HEK293T (cell line): ENCODE data around the gene MYBL2.

Experiments used
- CTCF ChIA-PET: fragments of 350-600 bp; formaldehyde crosslinking; extraction: SDS; loops from one replicate; lab custom pipeline; 2021; ENCODE audit warnings: antibody characterized with exemption, inconsistent platforms; lab: Yijun Ruan, JAX
- POLR2A ChIA-PET: fragments of 350-600 bp; formaldehyde crosslinking; extraction: SDS; loops from one replicate; lab custom pipeline; 2020; ENCODE audit warnings: antibody characterized with exemption, inconsistent platforms; lab: Yijun Ruan, JAX
- DNase-seq: peaks from one replicate; pipeline ENCODE4 v3.0.0; 2012; ENCODE audit warnings: mixed read lengths; ENCODE audit errors: extremely low spot score
- ARNT ChIP-seq: fragments of 450-650 bp; IDR thresholded peaks from 2 replicates; pipeline ENCODE4 v1.6.1; 2017; ENCODE audit warnings: mild to moderate bottlenecking
- BHLHE40 ChIP-seq: fragments of 450-650 bp; IDR thresholded peaks from 2 replicates; pipeline ENCODE4 v1.6.1; 2016; ENCODE audit warnings: mild to moderate bottlenecking, moderate library complexity, borderline replicate concordance
- CTBP1 ChIP-seq: fragments of 450-650 bp; IDR thresholded peaks from 2 replicates; pipeline ENCODE4 v1.6.1; 2016; ENCODE audit warnings: borderline replicate concordance
- ELF4 ChIP-seq: fragments of 450-650 bp; IDR thresholded peaks from 2 replicates; pipeline ENCODE4 v1.6.1; 2017; ENCODE audit warnings: antibody characterized with exemption
- FOXA1 ChIP-seq: fragments of 450-650 bp; IDR thresholded peaks from 2 replicates; pipeline ENCODE4 v1.6.1; 2016; ENCODE audit warnings: mild to moderate bottlenecking
- FOXK2 ChIP-seq: fragments of 450-650 bp; IDR thresholded peaks from 2 replicates; pipeline ENCODE4 v1.6.1; 2016; ENCODE audit warnings: mild to moderate bottlenecking
- FOXM1 ChIP-seq: fragments of 450-650 bp; IDR thresholded peaks from 2 replicates; pipeline ENCODE4 v1.6.1; 2017; ENCODE audit warnings: mild to moderate bottlenecking, borderline replicate concordance
- HDGF ChIP-seq: fragments of 450-650 bp; IDR thresholded peaks from 2 replicates; pipeline ENCODE4 v1.6.1; 2017; ENCODE audit warnings: antibody characterized with exemption, borderline replicate concordance
- L3MBTL2 ChIP-seq: fragments of 450-650 bp; conservative IDR thresholded peaks from 2 replicates; pipeline ENCODE4 v1.6.1; 2016; ENCODE audit warnings: mild to moderate bottlenecking
- LEF1 ChIP-seq: fragments of 450-650 bp; IDR thresholded peaks from 2 replicates; pipeline ENCODE4 v1.6.1; 2017; ENCODE audit warnings: mild to moderate bottlenecking, borderline replicate concordance
- NFRKB ChIP-seq: fragments of 450-650 bp; IDR thresholded peaks from 2 replicates; pipeline ENCODE4 v1.6.1; 2016; ENCODE audit warnings: mild to moderate bottlenecking, moderate library complexity
- PKNOX1 ChIP-seq: fragments of 450-650 bp; IDR thresholded peaks from 2 replicates; pipeline ENCODE4 v1.6.1; 2016
- SP1 ChIP-seq: fragments of 450-650 bp; IDR thresholded peaks from 2 replicates; pipeline ENCODE4 v1.6.1; 2017
- SUZ12 ChIP-seq: fragments of 450-650 bp; IDR thresholded peaks from 2 replicates; pipeline ENCODE4 v1.6.1; 2016; ENCODE audit warnings: mild to moderate bottlenecking
- TARDBP ChIP-seq: fragments of 450-650 bp; IDR thresholded peaks from 2 replicates; pipeline ENCODE4 v1.6.1; 2016
- ZNF384 ChIP-seq: fragments of 450-650 bp; IDR thresholded peaks from 2 replicates; pipeline ENCODE4 v1.6.1; 2016

Gene MYBL2

GRCh38 chr20:43717616-43717995 is 50.7 kb downstream of the MYBL2 start:
- ChIA-PET CTCF (interaction anchor here (0.6 kb wide), 1 partner anchor 53 kb away, joined by 3 read pairs; no protein-coding TSS in a partner anchor), POLR2A (no interaction called here)
- DNase-seq: no peak
- TF ChIP-seq L3MBTL2 (no peak), ZNF384 (no peak), TARDBP (no peak), FOXK2 (no peak), NFRKB (no peak), LEF1 (no peak), PKNOX1 (no peak), ELF4 (no peak)

- TF ChIP-seq SUZ12: no peak
- no peak for TF ChIP-seq TARDBP
- TF ChIP-seq SP1: no peak
- no peak for TF ChIP-seq FOXK2
- TF ChIP-seq FOXA1: no peak
- no peak for TF ChIP-seq FOXM1
- TF ChIP-seq PKNOX1: no peak
- TF ChIP-seq LEF1: no peak
- no peak for TF ChIP-seq BHLHE40
- no peak for TF ChIP-seq L3MBTL2
- ChIA-PET POLR2A (interaction anchor here (0.6 kb wide), 1 partner anchor 61 kb away, joined by 3 read pairs; no protein-coding TSS in a partner anchor), CTCF (no interaction called here)
- DNase-seq: no peak
These were observed 53.1 kb downstream of the MYBL2 start for GRCh38 chr20:43720007-43720406.

GRCh38 chr20:43721097-43721428 is 54.1 kb downstream of the MYBL2 start:
- ChIA-PET CTCF (no interaction called here), POLR2A (no interaction called here)
- no peak for TF ChIP-seq L3MBTL2
- no peak for TF ChIP-seq TARDBP
- no peak for TF ChIP-seq CTBP1
- no peak for TF ChIP-seq ARNT
- no peak for TF ChIP-seq LEF1
- TF ChIP-seq SP1: no peak
- no peak for TF ChIP-seq FOXM1
- no peak for TF ChIP-seq FOXA1
- no peak for DNase-seq

GRCh38 chr20:43721429-43722152 is 54.7 kb downstream of the MYBL2 start:
- ChIA-PET CTCF (no interaction called here), POLR2A (no interaction called here)
- no peak for DNase-seq
- TF ChIP-seq SUZ12: no peak
- TF ChIP-seq BHLHE40: no peak
- TF ChIP-seq LEF1: no peak
- no peak for TF ChIP-seq PKNOX1
- no peak for TF ChIP-seq FOXA1
- TF ChIP-seq ARNT: no peak
- no peak for TF ChIP-seq SP1
- no peak for TF ChIP-seq HDGF
- TF ChIP-seq ZNF384: no peak
- TF ChIP-seq CTBP1: no peak
- TF ChIP-seq NFRKB: no peak
- TF ChIP-seq FOXM1: no peak

DNA sequence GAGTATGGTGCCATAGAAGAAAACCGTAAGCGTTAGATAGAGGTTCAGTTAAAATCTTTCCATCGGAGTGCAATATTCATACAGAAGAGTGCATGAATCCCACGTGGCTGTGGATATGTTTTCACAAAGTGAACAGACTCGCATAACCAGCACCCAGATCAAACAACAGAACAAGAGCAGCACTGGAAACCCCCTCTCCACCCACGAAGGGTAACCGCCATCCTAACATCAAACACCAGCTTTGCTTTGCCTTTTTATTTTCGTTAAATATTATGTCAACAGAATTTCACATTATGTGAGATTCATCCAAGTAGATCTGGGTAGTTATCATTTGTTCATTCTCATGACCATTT is 55.2 kb downstream of the MYBL2 start:
- TF ChIP-seq ARNT: no peak
- TF ChIP-seq ZNF384: no peak
- TF ChIP-seq NFRKB: no peak
- no peak for TF ChIP-seq TARDBP
- TF ChIP-seq HDGF: no peak
- no peak for TF ChIP-seq ELF4
- no peak for TF ChIP-seq BHLHE40
- no peak for TF ChIP-seq LEF1
- TF ChIP-seq L3MBTL2: no peak
- no peak for TF ChIP-seq FOXK2
- TF ChIP-seq SP1: no peak
- no peak for TF ChIP-seq CTBP1
- no peak for TF ChIP-seq FOXM1
- TF ChIP-seq SUZ12: no peak
- TF ChIP-seq FOXA1: no peak
- TF ChIP-seq PKNOX1: no peak
- ChIA-PET POLR2A (no interaction called here), CTCF (no interaction called here)
- no peak for DNase-seq

DNA sequence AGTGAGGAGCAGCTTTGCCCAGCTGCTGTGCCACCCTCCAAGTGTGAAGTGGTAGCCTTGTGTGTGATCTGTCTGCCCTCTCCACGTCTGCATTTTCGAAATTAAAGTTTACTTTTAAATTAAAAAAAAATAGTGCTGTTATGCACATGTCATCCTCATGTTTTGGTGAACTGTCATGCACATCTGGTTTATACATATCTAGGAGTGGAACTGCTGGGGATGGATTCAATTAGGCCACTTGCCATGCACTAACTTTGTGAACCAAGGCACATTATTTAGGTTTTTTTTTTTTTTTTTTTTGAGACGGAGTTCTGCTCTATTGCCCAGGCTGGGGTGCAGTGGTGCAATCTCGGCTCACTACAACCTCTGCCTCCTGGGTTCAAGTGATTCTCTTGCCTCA is 56.3 kb downstream of the MYBL2 start:
- no peak for DNase-seq
- no peak for TF ChIP-seq SUZ12
- TF ChIP-seq FOXA1: no peak
- TF ChIP-seq BHLHE40: no peak
- no peak for TF ChIP-seq HDGF
- no peak for TF ChIP-seq SP1
- no peak for TF ChIP-seq ELF4
- TF ChIP-seq L3MBTL2: no peak
- no peak for TF ChIP-seq PKNOX1
- no peak for TF ChIP-seq TARDBP
- TF ChIP-seq FOXK2: no peak
- no peak for TF ChIP-seq ZNF384
- TF ChIP-seq ARNT: no peak
- ChIA-PET POLR2A (no interaction called here), CTCF (no interaction called here)
